Astrocyte of the spinal cord (primary cell): ENCODE data around the gene PNPLA6.
A peak's percentile ranks its signal among the peaks of the same experiment; 100 is the strongest.

Experiments
- DNase-seq: peaks from one replicate; pipeline ENCODE4 v3.0.0; 2011; ENCODE audit warnings: low read depth, low spot score
- H3K4me3 ChIP-seq: 2 replicates; pipeline ENCODE4 v1.5.1; 2011; ENCODE audit warnings: low read depth, mild to moderate bottlenecking, low read length, moderate library complexity
- CTCF ChIP-seq: IDR thresholded peaks from 2 replicates; pipeline ENCODE4 v1.5.1; 2012; ENCODE audit warnings: low read depth, mild to moderate bottlenecking, low read length, inconsistent platforms
- in situ Hi-C: cut with HindIII; loops from 2 replicates; pipeline ENCODE4 v1.10.0; 2017; ENCODE audit warnings: low sequenced_read_pairs

The PNPLA6 gene

GRCh38 chr19:7578127-7578526, 42.6 kb downstream of the PNPLA6 start:
- no peak for TF ChIP-seq CTCF
- no peak for DNase-seq

GRCh38 chr19:7579182-7579581, 43.7 kb downstream of the PNPLA6 start:
- in situ Hi-C loops, result no loop called here
- H3K4me3 ChIP-seq, result no peak overlapping the region
- DNase-seq, result no peak
- TF ChIP-seq CTCF, result no peak

More at GRCh38 chr19:7578127-7578526, 42.6 kb downstream of the PNPLA6 start:
- in situ Hi-C loops, result no loop called here
- H3K4me3 ChIP-seq, result no peak overlapping the region

GRCh38 chr19:7582446-7582845, 46.9 kb downstream of the PNPLA6 start:
- TF ChIP-seq CTCF, result no peak
- in situ Hi-C loops, result no loop called here
- DNase-seq, result no peak
- H3K4me3 ChIP-seq, result no peak overlapping the region

GRCh38 chr19:7589822-7590221, 54.3 kb downstream of the PNPLA6 start:
- no peak for TF ChIP-seq CTCF
- H3K4me3 ChIP-seq, result no peak overlapping the region
- no peak for DNase-seq
- in situ Hi-C loops, result no loop called here

GRCh38 chr19:7590256-7590655, 54.7 kb downstream of the PNPLA6 start:
- H3K4me3 ChIP-seq, result no peak overlapping the region
- in situ Hi-C loops, result no loop called here
- DNase-seq, result no peak
- TF ChIP-seq CTCF, result no peak

GRCh38 chr19:7595466-7596133, 60.1 kb downstream of the PNPLA6 start, which contains the start of gene CAMSAP3:
Gene CAMSAP3 (plus strand): TSS chr19:7595863. CDS start chr19:7596003, 140 bp downstream.
- peak within 1 kb of the TSS; percentile 7 for H3K4me3 ChIP-seq
- no peak for DNase-seq
- TF ChIP-seq CTCF, result no peak
- in situ Hi-C loops, result no loop called here
